HepG2 (cell line): ENCODE results near the gene MFSD2B. TPM values are rescaled to one million over a fixed set of nuclear protein-coding genes. Genes with fewer than 3 reads are reported as not detected.
A peak's percentile ranks its signal among the peaks of the same experiment; 100 is the strongest.

ENCODE experiments used
- FOSL2 ChIP-seq: sonication (generic); formaldehyde crosslinking; IDR thresholded peaks from 2 replicates; pipeline ENCODE4 v1.4.0; 2020; ENCODE audit warnings: missing genetic modification reagents
- KAT8 ChIP-seq: IDR thresholded peaks from 2 replicates; pipeline ENCODE4 v1.6.1; 2016; ENCODE audit warnings: missing genetic modification reagents, missing compliant biosample characterization
- MAZ ChIP-seq, 2 experiments: sonication (generic) in 1 of 2; formaldehyde crosslinking in 1 of 2; IDR thresholded peaks; 2 replicates each; pipeline versions ENCODE4 v1.5.0 to v1.6.1; 2012 to 2020; ENCODE audit warnings: low read depth in 2 of 2, mild to moderate bottlenecking in 2 of 2, borderline replicate concordance in 1 of 2, improper control_type of control experiment in 1 of 2, low read length in 1 of 2, missing genetic modification reagents in 1 of 2, moderate library complexity in 1 of 2
- MED1 ChIP-seq: sonication (generic); formaldehyde crosslinking; IDR thresholded peaks from 2 replicates; pipeline ENCODE4 v1.4.0; 2020; ENCODE audit warnings: missing genetic modification reagents
- RARA ChIP-seq: IDR thresholded peaks from 2 replicates; pipeline ENCODE4 v1.6.1; 2016; ENCODE audit warnings: missing genetic modification reagents, missing compliant biosample characterization
- TBX3 ChIP-seq: fragments of 450-650 bp; IDR thresholded peaks from 2 replicates; pipeline ENCODE4 v1.6.1; 2017; ENCODE audit warnings: antibody characterized with exemption, mild to moderate bottlenecking, inconsistent platforms, borderline replicate concordance
- ZFY ChIP-seq: sonication (generic); formaldehyde crosslinking; IDR thresholded peaks from 2 replicates; pipeline ENCODE4 v1.4.0; 2020; ENCODE audit warnings: missing genetic modification reagents
- ZNF292 ChIP-seq: sonication (generic); formaldehyde crosslinking; IDR thresholded peaks from 2 replicates; pipeline ENCODE4 v1.8.1; 2022; ENCODE audit warnings: mild to moderate bottlenecking, low read depth, missing genetic modification reagents, borderline replicate concordance
- ZNF670 ChIP-seq: sonication (generic); formaldehyde crosslinking; IDR thresholded peaks from 2 replicates; pipeline ENCODE4 v1.8.0; 2022; ENCODE audit warnings: mild to moderate bottlenecking, missing genetic modification reagents, borderline replicate concordance
- ZNF816 ChIP-seq: sonication (generic); formaldehyde crosslinking; IDR thresholded peaks from 2 replicates; pipeline ENCODE4 v1.8.0; 2022; ENCODE audit warnings: missing genetic modification reagents, mild to moderate bottlenecking, borderline replicate concordance
- ZSCAN30 ChIP-seq: sonication (generic); formaldehyde crosslinking; IDR thresholded peaks from 2 replicates; pipeline ENCODE4 v1.5.0; 2020; ENCODE audit warnings: mild to moderate bottlenecking, missing genetic modification reagents
- polyA plus RNA-seq, 8 experiments: library from polyadenylated mRNA; depleted of rRNA in 3 of 8; stranded (reverse) in 7 of 8; unstranded in 1 of 8; fragments of >200 nt; fragmentation: Illumina TruSeq in 4 of 8; extraction: Trizol in 4 of 8; gene quantifications; 2 replicates each; pipeline versions ENCODE4 v1.2.1 to v1.2.3, GENCODE V29; 2011 to 2016; ENCODE audit warnings: low read depth in 4 of 8, missing spikeins in 1 of 8, mixed read lengths in 1 of 8; ENCODE audit not compliant: insufficient read depth in 1 of 8
- total RNA-seq, 5 experiments: library from RNA; depleted of rRNA; stranded (reverse); fragments of >200 nt; fragmentation: Illumina TruSeq; extraction: Trizol; gene quantifications; 2 replicates each; pipeline ENCODE4 v1.2.3, GENCODE V29; 2016; ENCODE audit warnings: low read depth in 1 of 5
- TF ChIP-seq, protein P1 (sequence below): sonication (generic); formaldehyde crosslinking; IDR thresholded peaks from 2 replicates; pipeline ENCODE4 v1.5.1; 2020; ENCODE audit warnings: mild to moderate bottlenecking, moderate library complexity, missing genetic modification reagents
- TF ChIP-seq, protein P2 (sequence below): sonication (generic); formaldehyde crosslinking; IDR thresholded peaks from 2 replicates; pipeline ENCODE4 v1.8.1; 2023; ENCODE audit warnings: missing genetic modification reagents, inconsistent platforms, borderline replicate concordance
- TF ChIP-seq, protein P3 (sequence below): sonication (generic); formaldehyde crosslinking; IDR thresholded peaks from 2 replicates; pipeline ENCODE4 v1.4.0; 2020; ENCODE audit warnings: missing genetic modification reagents
- TF ChIP-seq, protein P4 (sequence below): sonication (generic); formaldehyde crosslinking; IDR thresholded peaks from 2 replicates; pipeline ENCODE4 v1.5.0; 2020; ENCODE audit warnings: mild to moderate bottlenecking, missing genetic modification reagents, borderline replicate concordance

MFSD2B gene
- total and polyA plus RNA-seq, 2 of the 13 experiments (the other 11 are each of a cell fraction or from before 2014, with no cell fraction given): 0.21 to 0.93 TPM

DNA sequence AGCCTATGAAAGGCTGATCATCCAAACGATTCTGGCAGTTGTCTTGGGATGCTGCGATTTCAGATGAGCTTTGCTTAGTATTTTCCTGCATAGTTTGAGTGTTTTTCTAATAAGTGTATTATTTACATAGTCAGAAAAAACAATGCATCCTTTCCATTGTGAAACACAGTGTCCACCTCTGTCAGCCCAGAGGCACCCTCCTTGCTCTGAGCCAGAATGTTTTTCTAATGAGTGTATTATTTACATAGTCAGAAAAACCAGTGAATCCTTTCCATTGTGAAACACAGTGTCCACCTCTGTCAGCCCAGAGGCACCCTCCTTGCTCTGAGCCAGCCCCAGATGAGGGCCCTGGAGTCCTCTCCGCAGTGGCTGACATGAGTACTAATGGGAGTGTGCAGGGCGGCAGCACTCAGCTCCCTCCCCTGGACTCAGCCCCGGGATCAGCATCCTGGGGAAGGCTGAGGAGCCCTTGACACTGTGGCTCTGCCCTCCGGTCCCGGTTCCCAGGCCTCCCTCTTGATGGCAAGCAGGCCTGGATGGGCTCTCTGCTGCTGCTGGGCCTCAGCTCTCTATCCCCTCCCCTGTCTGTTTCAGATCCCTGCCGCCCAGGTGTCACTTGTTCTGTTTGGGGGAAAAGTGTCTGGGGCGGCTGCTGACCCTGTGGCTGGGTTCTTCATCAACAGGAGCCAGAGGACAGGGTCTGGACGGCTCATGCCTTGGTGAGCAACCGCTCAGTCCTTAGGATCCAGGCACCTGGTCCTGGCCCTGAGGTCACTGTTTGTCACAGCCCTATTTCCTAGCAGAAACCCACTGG, 5.9 kb downstream of the MFSD2B start (continued):
- TF ChIP-seq, protein P1, sequence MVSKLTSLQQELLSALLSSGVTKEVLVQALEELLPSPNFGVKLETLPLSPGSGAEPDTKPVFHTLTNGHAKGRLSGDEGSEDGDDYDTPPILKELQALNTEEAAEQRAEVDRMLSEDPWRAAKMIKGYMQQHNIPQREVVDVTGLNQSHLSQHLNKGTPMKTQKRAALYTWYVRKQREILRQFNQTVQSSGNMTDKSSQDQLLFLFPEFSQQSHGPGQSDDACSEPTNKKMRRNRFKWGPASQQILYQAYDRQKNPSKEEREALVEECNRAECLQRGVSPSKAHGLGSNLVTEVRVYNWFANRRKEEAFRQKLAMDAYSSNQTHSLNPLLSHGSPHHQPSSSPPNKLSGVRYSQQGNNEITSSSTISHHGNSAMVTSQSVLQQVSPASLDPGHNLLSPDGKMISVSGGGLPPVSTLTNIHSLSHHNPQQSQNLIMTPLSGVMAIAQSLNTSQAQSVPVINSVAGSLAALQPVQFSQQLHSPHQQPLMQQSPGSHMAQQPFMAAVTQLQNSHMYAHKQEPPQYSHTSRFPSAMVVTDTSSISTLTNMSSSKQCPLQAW (CRISPR knock-in tag): peak; percentile 72; the same call in 1 of the 2 replicates
- TF ChIP-seq TBX3 (peak; percentile 47; the same call in 1 of the 2 replicates), FOSL2 (CRISPR knock-in tag) (peak; percentile 100), KAT8 (peak; percentile 69), ZNF670 (peak; percentile 93), ZFY (CRISPR knock-in tag) (peak; percentile 78), MED1 (CRISPR knock-in tag) (peak; percentile 64), ZNF292 (CRISPR knock-in tag) (peak; percentile 87), ZSCAN30 (CRISPR knock-in tag) (0 out of 2 replicates have a peak, but pooled peaks have one; percentile 63), MAZ (IDR thresholded peaks at IDR 0.05; ENCODE audit: borderline replicate concordance, low read depth, low read length) (no peak), MAZ (CRISPR knock-in tag; IDR thresholded peaks at IDR 0.05; ENCODE audit: low read depth) (peak; percentile 74; the same call in 1 of the 2 replicates), ZNF816 (CRISPR knock-in tag) (peak; percentile 94; the same call in 1 of the 2 replicates), RARA (CRISPR knock-in tag) (peak; percentile 72)
- TF ChIP-seq, protein P2, sequence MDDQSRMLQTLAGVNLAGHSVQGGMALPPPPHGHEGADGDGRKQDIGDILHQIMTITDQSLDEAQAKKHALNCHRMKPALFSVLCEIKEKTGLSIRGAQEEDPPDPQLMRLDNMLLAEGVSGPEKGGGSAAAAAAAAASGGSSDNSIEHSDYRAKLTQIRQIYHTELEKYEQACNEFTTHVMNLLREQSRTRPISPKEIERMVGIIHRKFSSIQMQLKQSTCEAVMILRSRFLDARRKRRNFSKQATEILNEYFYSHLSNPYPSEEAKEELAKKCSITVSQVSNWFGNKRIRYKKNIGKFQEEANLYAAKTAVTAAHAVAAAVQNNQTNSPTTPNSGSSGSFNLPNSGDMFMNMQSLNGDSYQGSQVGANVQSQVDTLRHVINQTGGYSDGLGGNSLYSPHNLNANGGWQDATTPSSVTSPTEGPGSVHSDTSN (CRISPR knock-in tag): no peak
- TF ChIP-seq, protein P3, sequence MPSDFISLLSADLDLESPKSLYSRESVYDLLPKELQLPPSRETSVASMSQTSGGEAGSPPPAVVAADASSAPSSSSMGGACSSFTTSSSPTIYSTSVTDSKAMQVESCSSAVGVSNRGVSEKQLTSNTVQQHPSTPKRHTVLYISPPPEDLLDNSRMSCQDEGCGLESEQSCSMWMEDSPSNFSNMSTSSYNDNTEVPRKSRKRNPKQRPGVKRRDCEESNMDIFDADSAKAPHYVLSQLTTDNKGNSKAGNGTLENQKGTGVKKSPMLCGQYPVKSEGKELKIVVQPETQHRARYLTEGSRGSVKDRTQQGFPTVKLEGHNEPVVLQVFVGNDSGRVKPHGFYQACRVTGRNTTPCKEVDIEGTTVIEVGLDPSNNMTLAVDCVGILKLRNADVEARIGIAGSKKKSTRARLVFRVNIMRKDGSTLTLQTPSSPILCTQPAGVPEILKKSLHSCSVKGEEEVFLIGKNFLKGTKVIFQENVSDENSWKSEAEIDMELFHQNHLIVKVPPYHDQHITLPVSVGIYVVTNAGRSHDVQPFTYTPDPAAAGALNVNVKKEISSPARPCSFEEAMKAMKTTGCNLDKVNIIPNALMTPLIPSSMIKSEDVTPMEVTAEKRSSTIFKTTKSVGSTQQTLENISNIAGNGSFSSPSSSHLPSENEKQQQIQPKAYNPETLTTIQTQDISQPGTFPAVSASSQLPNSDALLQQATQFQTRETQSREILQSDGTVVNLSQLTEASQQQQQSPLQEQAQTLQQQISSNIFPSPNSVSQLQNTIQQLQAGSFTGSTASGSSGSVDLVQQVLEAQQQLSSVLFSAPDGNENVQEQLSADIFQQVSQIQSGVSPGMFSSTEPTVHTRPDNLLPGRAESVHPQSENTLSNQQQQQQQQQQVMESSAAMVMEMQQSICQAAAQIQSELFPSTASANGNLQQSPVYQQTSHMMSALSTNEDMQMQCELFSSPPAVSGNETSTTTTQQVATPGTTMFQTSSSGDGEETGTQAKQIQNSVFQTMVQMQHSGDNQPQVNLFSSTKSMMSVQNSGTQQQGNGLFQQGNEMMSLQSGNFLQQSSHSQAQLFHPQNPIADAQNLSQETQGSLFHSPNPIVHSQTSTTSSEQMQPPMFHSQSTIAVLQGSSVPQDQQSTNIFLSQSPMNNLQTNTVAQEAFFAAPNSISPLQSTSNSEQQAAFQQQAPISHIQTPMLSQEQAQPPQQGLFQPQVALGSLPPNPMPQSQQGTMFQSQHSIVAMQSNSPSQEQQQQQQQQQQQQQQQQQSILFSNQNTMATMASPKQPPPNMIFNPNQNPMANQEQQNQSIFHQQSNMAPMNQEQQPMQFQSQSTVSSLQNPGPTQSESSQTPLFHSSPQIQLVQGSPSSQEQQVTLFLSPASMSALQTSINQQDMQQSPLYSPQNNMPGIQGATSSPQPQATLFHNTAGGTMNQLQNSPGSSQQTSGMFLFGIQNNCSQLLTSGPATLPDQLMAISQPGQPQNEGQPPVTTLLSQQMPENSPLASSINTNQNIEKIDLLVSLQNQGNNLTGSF (CRISPR knock-in tag): no peak
- TF ChIP-seq, protein P4, sequence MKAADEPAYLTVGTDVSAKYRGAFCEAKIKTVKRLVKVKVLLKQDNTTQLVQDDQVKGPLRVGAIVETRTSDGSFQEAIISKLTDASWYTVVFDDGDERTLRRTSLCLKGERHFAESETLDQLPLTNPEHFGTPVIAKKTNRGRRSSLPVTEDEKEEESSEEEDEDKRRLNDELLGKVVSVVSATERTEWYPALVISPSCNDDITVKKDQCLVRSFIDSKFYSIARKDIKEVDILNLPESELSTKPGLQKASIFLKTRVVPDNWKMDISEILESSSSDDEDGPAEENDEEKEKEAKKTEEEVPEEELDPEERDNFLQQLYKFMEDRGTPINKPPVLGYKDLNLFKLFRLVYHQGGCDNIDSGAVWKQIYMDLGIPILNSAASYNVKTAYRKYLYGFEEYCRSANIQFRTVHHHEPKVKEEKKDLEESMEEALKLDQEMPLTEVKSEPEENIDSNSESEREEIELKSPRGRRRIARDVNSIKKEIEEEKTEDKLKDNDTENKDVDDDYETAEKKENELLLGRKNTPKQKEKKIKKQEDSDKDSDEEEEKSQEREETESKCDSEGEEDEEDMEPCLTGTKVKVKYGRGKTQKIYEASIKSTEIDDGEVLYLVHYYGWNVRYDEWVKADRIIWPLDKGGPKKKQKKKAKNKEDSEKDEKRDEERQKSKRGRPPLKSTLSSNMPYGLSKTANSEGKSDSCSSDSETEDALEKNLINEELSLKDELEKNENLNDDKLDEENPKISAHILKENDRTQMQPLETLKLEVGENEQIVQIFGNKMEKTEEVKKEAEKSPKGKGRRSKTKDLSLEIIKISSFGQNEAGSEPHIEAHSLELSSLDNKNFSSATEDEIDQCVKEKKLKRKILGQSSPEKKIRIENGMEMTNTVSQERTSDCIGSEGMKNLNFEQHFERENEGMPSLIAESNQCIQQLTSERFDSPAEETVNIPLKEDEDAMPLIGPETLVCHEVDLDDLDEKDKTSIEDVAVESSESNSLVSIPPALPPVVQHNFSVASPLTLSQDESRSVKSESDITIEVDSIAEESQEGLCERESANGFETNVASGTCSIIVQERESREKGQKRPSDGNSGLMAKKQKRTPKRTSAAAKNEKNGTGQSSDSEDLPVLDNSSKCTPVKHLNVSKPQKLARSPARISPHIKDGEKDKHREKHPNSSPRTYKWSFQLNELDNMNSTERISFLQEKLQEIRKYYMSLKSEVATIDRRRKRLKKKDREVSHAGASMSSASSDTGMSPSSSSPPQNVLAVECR: peak; percentile 53; the same call in 1 of the 2 replicates
